Ishikawa (cell line): Measurements from ENCODE around the gene TEDC2.

Source experiments
- CREB1 ChIP-seq: IDR thresholded peaks from 2 replicates; pipeline ENCODE4 v1.6.1; 2012; ENCODE audit warnings: low read depth
- TAF1 ChIP-seq: IDR thresholded peaks from 2 replicates; pipeline ENCODE4 v1.6.1; 2012; ENCODE audit warnings: low read depth, mild to moderate bottlenecking
- YY1 ChIP-seq: IDR thresholded peaks from 2 replicates; pipeline ENCODE4 v1.6.1; 2012; ENCODE audit warnings: low read depth
- TF ChIP-seq, protein P1 (sequence below): IDR thresholded peaks from 2 replicates; pipeline ENCODE4 v1.6.1; 2012; ENCODE audit warnings: low read depth, mild to moderate bottlenecking
- TF ChIP-seq, protein P2 (sequence below): IDR thresholded peaks from 2 replicates; pipeline ENCODE4 v1.6.1; 2012

DNA sequence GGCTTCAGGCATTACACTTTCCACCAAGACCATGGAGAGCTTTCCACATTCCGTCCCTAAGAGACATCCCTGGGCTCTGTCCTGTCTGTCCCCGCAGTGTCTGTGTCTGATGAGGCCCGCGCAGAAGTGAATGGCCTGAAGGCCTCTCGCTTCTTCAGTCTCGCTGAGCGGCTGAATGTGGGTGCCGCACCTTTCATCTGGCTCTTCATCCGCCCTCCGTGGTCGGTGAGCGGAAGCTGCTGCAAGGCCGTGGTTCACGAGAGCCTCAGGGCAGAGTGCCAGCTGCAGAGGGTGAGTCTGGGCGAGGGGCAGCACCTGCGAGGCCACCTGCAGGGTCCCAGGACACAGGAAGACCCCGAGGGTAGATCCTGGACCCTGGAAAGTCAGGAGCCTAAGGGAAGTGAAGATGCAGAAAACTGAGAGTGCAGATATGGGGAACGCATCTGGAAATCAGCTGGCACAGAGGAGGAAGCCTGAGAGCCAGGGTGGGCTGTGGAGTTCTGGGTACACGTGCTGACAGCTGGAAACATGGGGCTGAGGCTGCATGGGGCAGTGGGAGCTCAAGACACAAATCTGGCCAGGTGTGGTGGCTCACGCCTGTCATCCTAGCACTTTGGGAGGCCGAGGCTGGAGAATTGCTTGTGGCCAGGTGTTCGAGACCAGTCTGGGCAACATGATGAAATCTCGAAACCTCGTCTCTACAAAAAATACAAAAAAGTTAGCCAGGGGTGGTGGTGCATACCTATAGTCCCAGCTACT is 22.7 kb upstream of the TEDC2 start:
- TF ChIP-seq CREB1 = no peak
- TF ChIP-seq, protein P1, sequence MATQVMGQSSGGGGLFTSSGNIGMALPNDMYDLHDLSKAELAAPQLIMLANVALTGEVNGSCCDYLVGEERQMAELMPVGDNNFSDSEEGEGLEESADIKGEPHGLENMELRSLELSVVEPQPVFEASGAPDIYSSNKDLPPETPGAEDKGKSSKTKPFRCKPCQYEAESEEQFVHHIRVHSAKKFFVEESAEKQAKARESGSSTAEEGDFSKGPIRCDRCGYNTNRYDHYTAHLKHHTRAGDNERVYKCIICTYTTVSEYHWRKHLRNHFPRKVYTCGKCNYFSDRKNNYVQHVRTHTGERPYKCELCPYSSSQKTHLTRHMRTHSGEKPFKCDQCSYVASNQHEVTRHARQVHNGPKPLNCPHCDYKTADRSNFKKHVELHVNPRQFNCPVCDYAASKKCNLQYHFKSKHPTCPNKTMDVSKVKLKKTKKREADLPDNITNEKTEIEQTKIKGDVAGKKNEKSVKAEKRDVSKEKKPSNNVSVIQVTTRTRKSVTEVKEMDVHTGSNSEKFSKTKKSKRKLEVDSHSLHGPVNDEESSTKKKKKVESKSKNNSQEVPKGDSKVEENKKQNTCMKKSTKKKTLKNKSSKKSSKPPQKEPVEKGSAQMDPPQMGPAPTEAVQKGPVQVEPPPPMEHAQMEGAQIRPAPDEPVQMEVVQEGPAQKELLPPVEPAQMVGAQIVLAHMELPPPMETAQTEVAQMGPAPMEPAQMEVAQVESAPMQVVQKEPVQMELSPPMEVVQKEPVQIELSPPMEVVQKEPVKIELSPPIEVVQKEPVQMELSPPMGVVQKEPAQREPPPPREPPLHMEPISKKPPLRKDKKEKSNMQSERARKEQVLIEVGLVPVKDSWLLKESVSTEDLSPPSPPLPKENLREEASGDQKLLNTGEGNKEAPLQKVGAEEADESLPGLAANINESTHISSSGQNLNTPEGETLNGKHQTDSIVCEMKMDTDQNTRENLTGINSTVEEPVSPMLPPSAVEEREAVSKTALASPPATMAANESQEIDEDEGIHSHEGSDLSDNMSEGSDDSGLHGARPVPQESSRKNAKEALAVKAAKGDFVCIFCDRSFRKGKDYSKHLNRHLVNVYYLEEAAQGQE = no peak
- TF ChIP-seq YY1 = no peak
- TF ChIP-seq, protein P2, sequence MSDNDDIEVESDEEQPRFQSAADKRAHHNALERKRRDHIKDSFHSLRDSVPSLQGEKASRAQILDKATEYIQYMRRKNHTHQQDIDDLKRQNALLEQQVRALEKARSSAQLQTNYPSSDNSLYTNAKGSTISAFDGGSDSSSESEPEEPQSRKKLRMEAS = no peak
- no peak for TF ChIP-seq TAF1
